ENCODE data around the gene SNTG2.
"Not testable (repeated sequence)": the region's sequence is repeated elsewhere in the genome, so short reads cannot be mapped to it uniquely, and the experiment has no call there.

The SNTG2 gene

DNA sequence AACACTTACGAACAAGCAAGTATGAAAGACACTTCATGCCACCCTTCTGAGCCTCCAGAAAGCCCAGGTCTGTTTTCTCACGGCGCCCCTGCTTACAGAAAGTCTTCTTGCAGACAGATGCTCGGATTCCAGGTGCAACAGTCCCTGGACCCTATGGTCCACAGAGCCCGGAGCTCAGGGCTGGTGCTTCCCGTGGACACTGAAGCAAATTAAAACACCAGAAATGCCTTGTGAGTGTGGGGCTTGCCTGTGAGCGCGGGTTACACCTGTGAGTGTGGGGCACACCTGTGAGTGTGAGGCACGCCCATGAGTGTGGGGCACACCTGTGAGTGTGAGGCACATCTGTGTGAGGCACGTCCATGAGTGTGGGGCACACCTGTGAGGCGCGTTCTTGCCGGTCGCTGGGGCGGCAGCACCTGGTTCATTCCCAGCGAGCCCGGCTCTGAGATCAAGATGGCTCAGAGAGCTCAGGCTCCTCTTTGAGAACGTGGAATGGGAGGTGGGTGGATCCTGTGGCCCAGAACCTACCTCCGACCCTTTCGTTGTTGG lies 257.4 kb downstream of the SNTG2 start:
- H3K36me3 ChIP-seq (ENCODE audit: insufficient read depth, low read length) = no peaks in the 10 kb centered on the region
- H3K9ac ChIP-seq (ENCODE audit: low read depth, low read length) = no peak overlapping the region
- H3K9me3 ChIP-seq (ENCODE audit: control insufficient read depth, insufficient read depth, low read length) = no peaks in the 10 kb centered on the region
- H3K4me1 ChIP-seq (ENCODE audit: insufficient read depth, low read length) = no peaks in the 10 kb centered on the region

DNA sequence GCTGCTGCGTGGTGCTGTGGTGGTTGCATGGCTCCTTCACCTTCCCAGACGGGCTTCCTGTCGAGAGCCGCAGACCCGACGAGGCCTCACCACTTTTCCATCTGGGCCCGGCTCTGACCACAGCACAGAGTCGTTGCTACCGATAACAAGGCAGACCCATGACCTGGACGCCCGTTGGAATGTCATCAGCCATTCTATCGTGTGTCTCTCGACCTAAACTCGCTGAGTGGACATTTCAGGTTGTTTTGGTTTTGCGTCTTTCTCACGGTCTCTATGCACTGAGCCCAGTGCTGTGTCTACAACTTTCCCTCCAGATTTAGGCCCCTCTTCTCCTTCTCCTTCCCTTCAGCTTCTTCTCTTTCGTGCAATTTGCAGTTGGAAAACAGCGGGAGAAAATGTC lies 257.9 kb downstream of the SNTG2 start:
- no peaks in the 10 kb centered on the region for H3K36me3 ChIP-seq (ENCODE audit: insufficient read depth, low read length)
- no peak overlapping the region for H3K9ac ChIP-seq (ENCODE audit: low read depth, low read length)
- H3K4me1 ChIP-seq (ENCODE audit: insufficient read depth, low read length) = no peaks in the 10 kb centered on the region
- H3K9me3 ChIP-seq (ENCODE audit: control insufficient read depth, insufficient read depth, low read length) = no peaks in the 10 kb centered on the region

DNA sequence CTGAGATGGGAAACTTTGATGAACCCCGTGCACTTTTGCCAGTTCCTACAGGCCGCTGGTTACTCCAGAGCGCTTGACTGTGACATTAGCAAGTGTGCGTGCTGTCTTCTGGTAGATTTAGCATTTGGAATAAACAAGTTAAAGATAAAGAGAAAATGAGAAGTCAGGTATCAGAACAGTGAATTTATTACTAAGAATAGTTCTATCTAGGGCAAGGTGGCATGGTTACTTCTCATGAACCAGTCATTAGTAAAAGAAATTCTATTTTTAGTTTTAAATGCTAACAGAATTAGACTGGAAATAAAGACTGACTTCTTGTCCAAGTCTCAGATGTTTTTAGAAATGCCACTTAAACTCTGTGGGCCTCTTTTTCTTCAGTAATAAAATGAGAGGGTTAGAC lies 258.6 kb downstream of the SNTG2 start:
- Histone ChIP-seq H3K36me3 (ENCODE audit: insufficient read depth, low read length) (no peaks in the 10 kb centered on the region), H3K9me3 (ENCODE audit: control insufficient read depth, insufficient read depth, low read length) (peaks cover 6% of the 10 kb centered on the region; the same call in 1 of the 2 replicates), H3K9ac (ENCODE audit: low read depth, low read length) (no peak overlapping the region), H3K4me1 (ENCODE audit: insufficient read depth, low read length) (no peaks in the 10 kb centered on the region)

DNA sequence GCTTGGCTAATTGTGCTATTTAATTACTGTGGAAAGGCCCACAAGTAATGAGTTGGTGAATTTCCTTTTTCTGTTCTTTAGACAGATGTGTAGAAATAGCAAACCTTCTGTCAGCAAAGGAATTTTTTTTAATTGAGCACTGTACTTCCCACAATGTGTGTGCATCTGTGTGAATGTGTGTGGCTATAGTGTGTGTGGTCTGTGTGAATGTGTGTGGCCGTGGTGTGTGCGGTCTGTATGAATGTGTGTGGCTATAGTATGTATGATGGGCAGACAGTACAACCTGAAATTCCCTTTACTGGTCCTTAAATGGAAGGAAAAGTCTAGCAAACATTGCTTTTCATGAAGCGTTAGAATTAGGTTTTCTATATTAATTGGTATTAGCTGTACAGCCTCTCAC lies 259.1 kb downstream of the SNTG2 start:
- no peak overlapping the region for H3K9ac ChIP-seq (ENCODE audit: low read depth, low read length)
- H3K4me1 ChIP-seq (ENCODE audit: insufficient read depth, low read length) = no peaks in the 10 kb centered on the region
- H3K36me3 ChIP-seq (ENCODE audit: insufficient read depth, low read length) = no peaks in the 10 kb centered on the region
- peaks cover 6% of the 10 kb centered on the region; the same call in 1 of the 2 replicates for H3K9me3 ChIP-seq (ENCODE audit: control insufficient read depth, insufficient read depth, low read length)

DNA sequence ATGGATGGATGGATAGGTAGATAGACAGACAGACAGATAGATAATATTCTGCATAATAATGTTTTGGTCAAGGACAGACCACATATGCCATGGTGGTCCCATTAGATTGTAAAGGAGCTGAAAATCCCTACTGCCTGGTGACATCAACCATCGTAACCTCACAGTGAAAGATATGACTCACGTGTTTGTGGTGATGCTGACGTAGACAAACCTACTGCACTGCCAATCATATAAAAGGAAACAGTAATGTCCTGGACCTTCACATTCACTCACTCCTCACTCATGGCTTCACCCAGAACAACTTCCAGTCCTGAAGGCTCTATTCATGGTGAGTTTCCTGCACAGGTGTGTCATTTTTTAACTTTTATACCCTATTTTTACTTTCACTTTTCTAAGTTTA lies 259.7 kb downstream of the SNTG2 start:
- peaks cover 6% of the 10 kb centered on the region; the same call in 1 of the 2 replicates for H3K9me3 ChIP-seq (ENCODE audit: control insufficient read depth, insufficient read depth, low read length)
- no peak overlapping the region for H3K9ac ChIP-seq (ENCODE audit: low read depth, low read length)
- H3K36me3 ChIP-seq (ENCODE audit: insufficient read depth, low read length) = no peaks in the 10 kb centered on the region
- no peaks in the 10 kb centered on the region for H3K4me1 ChIP-seq (ENCODE audit: insufficient read depth, low read length)

DNA sequence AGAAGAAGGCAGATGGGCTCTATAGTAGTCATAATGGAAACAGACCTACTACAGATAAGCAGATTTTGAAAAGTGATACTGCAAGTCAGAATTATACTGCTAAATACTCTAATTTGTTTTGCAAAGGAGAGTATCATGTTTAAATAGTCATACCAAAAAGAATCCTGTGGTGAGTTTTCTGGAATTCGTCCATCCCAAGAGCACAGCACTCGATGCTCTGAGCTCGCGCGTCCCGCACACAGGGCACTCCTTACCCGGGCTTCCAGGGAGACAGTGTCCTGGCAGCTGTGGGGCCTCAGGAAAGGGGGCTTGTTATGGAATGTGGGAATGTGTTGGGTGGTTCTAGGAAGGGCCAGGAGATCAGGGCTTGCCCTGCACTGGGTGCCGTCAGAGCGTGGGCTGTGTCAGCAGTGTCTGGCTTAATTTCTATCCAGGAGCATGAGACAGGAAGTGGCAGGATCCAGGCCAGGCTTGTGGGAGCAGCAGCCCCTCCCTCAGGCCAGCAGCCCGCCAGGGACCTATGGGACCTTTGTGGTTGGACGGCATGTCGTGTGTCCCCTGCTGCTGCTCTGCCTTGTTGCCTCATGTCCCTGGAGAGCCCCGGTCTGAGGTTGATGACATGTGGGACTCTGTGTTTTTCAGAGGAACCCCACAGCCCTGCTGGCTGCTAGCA lies 269.4 kb downstream of the SNTG2 start:
- H3K9me3 ChIP-seq (ENCODE audit: control insufficient read depth, insufficient read depth, low read length) = 0 out of 2 replicates have a peak, but pooled peaks cover 3% of the 10 kb centered on the region
- no peak overlapping the region for H3K9ac ChIP-seq (ENCODE audit: low read depth, low read length)
- H3K4me1 ChIP-seq (ENCODE audit: insufficient read depth, low read length) = no peaks in the 10 kb centered on the region
- no peaks in the 10 kb centered on the region for H3K36me3 ChIP-seq (ENCODE audit: insufficient read depth, low read length)

DNA sequence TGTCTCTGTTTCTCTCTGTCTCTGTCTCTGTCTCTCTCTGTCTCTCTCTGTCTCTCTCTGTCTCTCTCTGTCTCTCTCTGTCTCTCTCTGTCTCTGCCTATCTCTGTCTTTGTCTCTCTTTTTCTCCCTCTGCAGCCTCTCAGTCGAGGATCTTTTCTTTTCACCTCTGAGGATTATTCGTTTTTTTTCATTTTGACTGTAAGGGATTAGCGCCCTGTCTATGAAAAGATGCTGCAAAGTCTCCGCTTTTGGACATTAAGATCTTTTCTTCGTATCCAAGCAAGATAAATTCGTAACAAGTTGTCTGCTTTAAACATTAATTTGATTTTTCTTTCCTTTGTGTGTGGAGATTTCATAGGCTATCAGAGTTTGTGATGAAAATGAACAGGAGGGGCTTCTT lies 271.4 kb downstream of the SNTG2 start:
- Histone ChIP-seq H3K9me3 (ENCODE audit: control insufficient read depth, insufficient read depth, low read length) (0 out of 2 replicates have a peak, but pooled peaks cover 3% of the 10 kb centered on the region), H3K36me3 (ENCODE audit: insufficient read depth, low read length) (no peaks in the 10 kb centered on the region)

DNA sequence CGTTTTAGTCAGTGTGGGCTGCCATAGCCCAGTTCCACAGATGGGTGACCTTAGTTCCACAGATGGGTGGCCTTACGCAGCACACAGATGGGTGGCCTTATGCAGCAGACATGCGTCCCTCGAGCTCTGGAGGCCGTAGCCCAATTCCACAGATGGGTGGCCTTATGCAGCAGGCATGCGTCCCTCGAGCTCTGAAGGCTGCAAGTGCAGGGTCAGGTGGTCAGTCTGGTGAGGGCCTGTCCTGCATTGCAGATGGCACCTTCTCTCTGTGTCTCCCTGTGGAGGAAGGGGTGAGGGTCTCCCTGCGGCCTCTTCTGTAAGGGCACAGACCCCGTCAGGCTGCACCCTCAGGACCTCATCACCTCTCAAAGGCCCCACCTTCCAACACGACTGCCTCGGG lies 273.1 kb downstream of the SNTG2 start:
- no peak overlapping the region for H3K9ac ChIP-seq (ENCODE audit: low read depth, low read length)
- H3K9me3 ChIP-seq (ENCODE audit: control insufficient read depth, insufficient read depth, low read length) = 0 out of 2 replicates have a peak, but pooled peaks cover 3% of the 10 kb centered on the region
- no peaks in the 10 kb centered on the region for H3K4me1 ChIP-seq (ENCODE audit: insufficient read depth, low read length)
- no peaks in the 10 kb centered on the region for H3K36me3 ChIP-seq (ENCODE audit: insufficient read depth, low read length)

More for the DNA sequence above, 271.4 kb downstream of the SNTG2 start:
- Histone ChIP-seq H3K9ac (ENCODE audit: low read depth, low read length) (no peak overlapping the region), H3K4me1 (ENCODE audit: insufficient read depth, low read length) (no peaks in the 10 kb centered on the region)

DNA sequence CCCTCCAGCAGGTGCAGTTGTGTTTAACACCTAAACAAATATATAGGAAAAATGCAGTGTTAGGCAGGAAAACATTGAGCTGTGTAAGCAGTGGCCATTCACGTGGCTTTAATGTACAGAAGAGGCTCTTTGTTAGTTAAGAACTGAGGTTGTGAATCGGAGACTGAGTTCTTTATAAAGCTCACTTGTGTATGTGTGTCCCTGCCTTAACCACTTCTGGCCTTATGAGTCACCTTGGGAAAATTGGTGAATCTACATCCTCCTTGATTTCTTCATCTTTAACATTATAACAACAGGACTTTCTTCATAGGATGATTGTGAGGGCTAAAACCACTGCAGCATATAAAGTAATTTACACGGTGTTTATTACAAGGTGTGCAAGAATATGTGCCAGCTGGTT lies 274.3 kb downstream of the SNTG2 start:
- H3K4me1 ChIP-seq (ENCODE audit: insufficient read depth, low read length) = no peaks in the 10 kb centered on the region
- 0 out of 2 replicates have a peak, but pooled peaks cover 3% of the 10 kb centered on the region for H3K9me3 ChIP-seq (ENCODE audit: control insufficient read depth, insufficient read depth, low read length)
- H3K9ac ChIP-seq (ENCODE audit: low read depth, low read length) = no peak overlapping the region
- no peaks in the 10 kb centered on the region for H3K36me3 ChIP-seq (ENCODE audit: insufficient read depth, low read length)

DNA sequence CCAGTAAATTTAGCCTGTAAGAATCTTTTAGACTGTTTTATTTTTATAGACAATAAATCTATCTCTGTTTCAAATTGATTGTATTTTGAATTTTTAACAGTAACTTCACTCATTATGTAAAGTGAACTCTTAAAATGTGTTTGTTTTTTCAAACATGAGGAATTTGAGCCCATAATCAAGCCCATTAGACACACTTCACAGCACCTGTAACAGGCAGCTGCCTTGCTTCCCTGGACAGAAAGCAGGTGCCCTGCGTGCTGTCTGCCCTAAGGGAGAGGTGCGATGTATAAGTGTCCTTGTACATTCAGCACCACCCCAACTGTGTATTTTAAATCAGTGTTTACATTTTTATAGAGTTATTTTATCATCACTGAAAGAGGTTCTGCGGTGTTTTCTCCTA lies 276.1 kb downstream of the SNTG2 start:
- no peaks in the 10 kb centered on the region; the same call in none of the 2 replicates for H3K9me3 ChIP-seq (ENCODE audit: control insufficient read depth, insufficient read depth, low read length)

DNA sequence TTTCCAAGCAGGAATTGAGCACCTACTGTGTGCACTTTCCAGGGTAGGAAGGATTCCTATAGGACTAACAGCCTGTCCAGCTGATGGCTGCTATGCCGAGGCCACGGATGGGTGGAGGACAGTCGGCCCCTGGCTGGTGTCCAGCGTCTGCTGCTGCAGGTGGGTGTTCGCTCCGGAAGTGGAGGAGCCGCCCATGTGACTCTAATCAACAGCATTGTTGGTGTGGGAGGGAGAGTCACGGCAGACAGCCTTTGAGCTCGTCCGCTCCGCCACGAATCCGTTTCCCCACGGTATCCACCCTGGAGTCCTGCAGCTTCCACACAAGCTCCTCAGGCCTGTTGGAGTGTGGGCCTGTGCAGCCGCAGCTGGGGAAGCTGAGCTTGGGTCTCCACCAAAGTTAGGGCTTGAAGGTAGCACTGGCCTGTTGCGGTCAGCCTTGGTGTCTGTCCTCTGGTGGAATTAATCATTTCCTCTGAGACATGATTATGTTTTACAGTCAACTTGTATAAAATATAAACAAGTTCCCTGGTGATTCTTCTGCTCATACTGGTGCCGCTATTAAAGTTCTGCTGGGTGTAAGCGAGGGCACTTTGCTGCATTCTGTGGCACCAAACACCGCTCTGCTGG lies 276.7 kb downstream of the SNTG2 start:
- Histone ChIP-seq H3K36me3 (ENCODE audit: insufficient read depth, low read length) (no peaks in the 10 kb centered on the region), H3K9ac (ENCODE audit: low read depth, low read length) (no peak overlapping the region), H3K9me3 (ENCODE audit: control insufficient read depth, insufficient read depth, low read length) (no peaks in the 10 kb centered on the region; the same call in none of the 2 replicates), H3K4me1 (ENCODE audit: insufficient read depth, low read length) (no peaks in the 10 kb centered on the region)

More for the DNA sequence above, 276.1 kb downstream of the SNTG2 start:
- no peaks in the 10 kb centered on the region for H3K4me1 ChIP-seq (ENCODE audit: insufficient read depth, low read length)
- H3K9ac ChIP-seq (ENCODE audit: low read depth, low read length) = no peak overlapping the region
- H3K36me3 ChIP-seq (ENCODE audit: insufficient read depth, low read length) = no peaks in the 10 kb centered on the region

DNA sequence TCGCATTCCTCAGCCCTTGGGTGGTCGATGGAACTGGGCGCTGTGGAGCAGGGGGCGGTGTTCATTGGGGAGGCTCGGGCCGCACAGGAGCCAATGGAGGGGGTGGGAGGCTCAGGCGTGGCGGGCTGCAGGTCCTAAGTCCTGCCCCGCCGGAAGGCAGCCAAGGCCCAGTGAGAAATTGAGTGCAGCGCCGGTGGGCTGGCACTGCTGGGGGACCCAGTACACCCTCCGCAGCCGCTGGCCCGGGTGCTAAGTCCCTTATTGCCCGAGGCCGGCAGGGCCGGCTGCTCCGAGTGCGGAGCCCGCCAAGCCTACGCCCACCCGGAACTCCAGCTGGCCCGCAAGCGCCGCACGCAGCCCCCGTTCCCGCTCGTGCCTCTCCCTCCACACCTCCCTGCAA lies 278.9 kb downstream of the SNTG2 start:
- not testable (repeated sequence) for H3K36me3 ChIP-seq (ENCODE audit: insufficient read depth, low read length); H3K9ac ChIP-seq (ENCODE audit: low read depth, low read length); H3K9me3 ChIP-seq (ENCODE audit: control insufficient read depth, insufficient read depth, low read length); H3K4me1 ChIP-seq (ENCODE audit: insufficient read depth, low read length)

DNA sequence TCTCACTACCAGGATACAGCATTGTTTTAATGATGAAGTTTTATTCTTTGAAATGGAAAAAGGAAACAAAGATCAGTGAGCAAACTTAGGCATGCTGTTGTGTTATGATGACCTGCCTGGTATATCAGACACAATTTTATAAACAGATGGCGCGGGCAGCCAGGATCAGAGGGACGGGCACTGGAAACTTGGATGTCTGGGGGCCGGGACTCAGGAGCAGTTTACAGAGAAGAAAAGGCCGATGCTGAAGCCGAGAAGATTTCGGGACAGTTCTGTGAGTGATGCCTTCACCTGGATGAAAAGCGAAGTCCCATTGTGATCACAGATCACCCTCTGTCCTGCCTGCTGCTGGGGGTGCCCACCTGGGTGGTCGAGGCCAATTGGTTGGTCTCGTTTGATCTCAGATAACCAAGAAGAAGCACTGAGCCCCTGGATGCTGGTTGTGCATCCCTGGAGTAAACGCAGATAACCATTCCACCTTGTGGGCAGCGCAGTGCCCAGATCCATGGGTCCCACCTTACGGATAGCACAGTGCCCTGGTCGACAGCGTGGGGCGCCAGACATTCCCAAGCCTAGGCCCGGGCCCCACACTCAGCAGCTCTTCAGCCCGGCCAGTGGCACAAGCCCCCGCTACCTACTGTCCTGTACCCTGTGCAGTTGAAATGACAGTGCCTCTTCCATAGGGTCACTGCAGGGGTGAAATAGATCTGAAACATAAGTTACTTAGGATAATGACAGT lies 279.7 kb downstream of the SNTG2 start:
- H3K9ac ChIP-seq (ENCODE audit: low read depth, low read length) = no peak overlapping the region
- no peaks in the 10 kb centered on the region; the same call in none of the 2 replicates for H3K9me3 ChIP-seq (ENCODE audit: control insufficient read depth, insufficient read depth, low read length)
- no peaks in the 10 kb centered on the region for H3K36me3 ChIP-seq (ENCODE audit: insufficient read depth, low read length)
- no peaks in the 10 kb centered on the region for H3K4me1 ChIP-seq (ENCODE audit: insufficient read depth, low read length)

DNA sequence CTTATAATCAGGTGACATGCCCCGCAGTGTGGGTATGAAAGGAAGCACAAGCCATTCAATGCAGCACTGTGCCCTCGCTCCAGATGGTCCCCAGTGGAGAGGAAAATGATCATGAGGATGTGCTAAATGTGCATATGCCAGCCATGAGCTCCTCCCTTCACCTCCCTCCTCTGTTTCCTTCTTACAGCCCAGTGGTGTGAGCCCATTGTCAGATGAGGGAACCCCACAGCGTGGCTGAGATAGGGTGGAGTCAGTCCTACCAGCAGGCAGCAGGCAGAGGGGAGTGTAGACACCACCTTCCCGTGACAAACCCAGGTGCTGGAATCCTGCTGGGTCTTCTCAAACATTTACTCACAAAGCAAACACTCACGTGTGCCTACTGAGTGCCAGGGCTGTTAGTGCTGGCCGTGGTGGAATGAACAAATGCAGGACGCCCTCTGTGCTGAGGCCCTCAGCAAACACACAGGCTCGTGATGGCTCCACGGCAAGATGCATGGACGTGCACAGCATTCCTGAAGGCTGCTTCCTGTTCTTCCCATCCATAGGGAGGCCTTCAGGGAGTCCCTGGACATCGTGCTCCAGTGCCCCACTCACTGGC lies 280.9 kb downstream of the SNTG2 start:
- Histone ChIP-seq H3K9ac (ENCODE audit: low read depth, low read length) (no peak overlapping the region), H3K36me3 (ENCODE audit: insufficient read depth, low read length) (no peaks in the 10 kb centered on the region), H3K9me3 (ENCODE audit: control insufficient read depth, insufficient read depth, low read length) (no peaks in the 10 kb centered on the region; the same call in none of the 2 replicates), H3K4me1 (ENCODE audit: insufficient read depth, low read length) (no peaks in the 10 kb centered on the region)

Measured in ES-I3 (cell line).